Astrocyte (in vitro differentiated cells and primary cell): ENCODE measurements around the gene FOSL2.

Experiments
- EZH2 ChIP-seq: IDR thresholded peaks from 2 replicates; pipeline ENCODE4 v1.6.1; 2012; ENCODE audit warnings: mild to moderate bottlenecking, low read length, inconsistent platforms; ENCODE audit not compliant: insufficient read depth
- TF ChIP-seq, protein P1 (sequence below): IDR thresholded peaks from 2 replicates; pipeline ENCODE4 v1.5.1; 2011; ENCODE audit warnings: low read depth, mild to moderate bottlenecking, inconsistent platforms, low read length, moderate library complexity; ENCODE audit not compliant: insufficient read depth

DNA sequence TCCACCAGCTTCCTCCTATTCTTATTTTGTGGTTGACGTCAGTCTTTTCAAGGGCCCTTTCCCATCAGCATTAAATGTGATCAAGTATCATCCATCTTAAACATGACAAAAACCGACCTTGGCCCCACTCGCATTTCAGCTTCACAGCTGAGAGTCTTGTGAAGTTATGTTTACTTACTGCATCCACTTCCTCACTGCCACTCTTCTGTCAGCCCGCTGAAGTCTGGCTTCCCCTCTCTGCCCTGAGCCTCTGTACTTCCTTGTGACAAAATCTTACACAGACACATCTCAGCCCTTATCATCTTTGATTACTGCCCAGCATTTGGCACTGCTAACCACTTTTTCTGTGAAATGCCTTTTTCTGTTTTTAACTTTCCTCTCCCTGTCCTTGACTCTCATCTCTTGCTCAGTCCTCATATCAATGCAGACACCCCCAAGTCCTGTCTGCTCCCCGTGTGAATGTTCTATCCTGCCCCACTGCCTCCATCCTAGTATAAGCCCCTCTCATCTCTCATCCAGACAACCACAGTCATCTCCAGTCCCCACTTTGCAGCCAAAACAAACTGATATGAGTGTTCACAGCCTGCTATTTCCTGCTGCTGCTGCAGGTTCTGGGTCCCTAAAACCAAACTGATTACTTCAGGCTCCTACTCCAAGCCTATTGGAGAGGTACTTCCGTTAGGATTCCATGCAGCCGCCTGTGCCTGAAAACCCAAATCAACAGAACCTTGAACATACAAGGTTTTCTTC, 31.4 kb downstream of the FOSL2 start:
- TF ChIP-seq, protein P1, sequence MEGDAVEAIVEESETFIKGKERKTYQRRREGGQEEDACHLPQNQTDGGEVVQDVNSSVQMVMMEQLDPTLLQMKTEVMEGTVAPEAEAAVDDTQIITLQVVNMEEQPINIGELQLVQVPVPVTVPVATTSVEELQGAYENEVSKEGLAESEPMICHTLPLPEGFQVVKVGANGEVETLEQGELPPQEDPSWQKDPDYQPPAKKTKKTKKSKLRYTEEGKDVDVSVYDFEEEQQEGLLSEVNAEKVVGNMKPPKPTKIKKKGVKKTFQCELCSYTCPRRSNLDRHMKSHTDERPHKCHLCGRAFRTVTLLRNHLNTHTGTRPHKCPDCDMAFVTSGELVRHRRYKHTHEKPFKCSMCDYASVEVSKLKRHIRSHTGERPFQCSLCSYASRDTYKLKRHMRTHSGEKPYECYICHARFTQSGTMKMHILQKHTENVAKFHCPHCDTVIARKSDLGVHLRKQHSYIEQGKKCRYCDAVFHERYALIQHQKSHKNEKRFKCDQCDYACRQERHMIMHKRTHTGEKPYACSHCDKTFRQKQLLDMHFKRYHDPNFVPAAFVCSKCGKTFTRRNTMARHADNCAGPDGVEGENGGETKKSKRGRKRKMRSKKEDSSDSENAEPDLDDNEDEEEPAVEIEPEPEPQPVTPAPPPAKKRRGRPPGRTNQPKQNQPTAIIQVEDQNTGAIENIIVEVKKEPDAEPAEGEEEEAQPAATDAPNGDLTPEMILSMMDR = no peak
- no peak for TF ChIP-seq EZH2
